ENCODE measurements around the gene ESR2.
"Not testable (repeated sequence)": the region's sequence is repeated elsewhere in the genome, so short reads cannot be mapped to it uniquely, and the experiment has no call there.

ESR2 gene

DNA sequence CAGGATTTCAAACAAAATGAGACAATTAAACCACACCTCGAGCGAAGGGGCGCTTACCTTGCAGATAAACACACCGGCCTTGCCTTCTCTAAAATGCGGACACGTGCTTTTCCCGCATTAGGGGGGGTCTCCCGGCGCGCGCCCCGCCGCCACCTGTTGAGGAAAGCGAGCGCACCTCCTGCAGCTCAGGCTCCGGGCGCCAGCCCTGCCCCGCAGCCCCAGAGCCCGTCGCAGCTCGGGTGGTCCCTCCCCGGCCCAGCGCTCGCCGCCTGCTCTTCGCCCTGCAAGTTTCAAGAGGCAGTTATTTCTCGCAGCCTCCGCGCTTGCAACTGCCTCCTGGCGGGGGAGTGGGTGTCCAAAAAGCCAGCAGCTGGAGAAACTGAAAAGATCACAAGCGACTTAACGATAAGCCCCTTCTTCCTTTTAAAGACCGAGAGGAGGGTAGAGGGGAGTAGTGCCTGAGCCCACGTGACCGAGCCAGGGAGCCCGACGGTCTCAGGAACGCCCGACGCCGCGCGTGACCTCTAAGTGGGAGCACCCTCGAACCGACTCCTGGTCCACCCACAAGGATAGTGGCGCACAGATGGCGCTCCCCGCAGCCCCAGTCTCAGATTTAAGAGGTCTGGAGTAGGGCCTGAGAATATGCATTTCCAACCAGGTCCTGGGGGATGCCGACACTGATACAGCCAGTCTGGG, at the start of gene ESR2:
Gene ESR2, minus strand, starts transcription at position 396 of the 696 bp plus-strand sequence. CDS start 11,386 bp downstream, outside the sequence.
- DNase-seq (ENCODE audit: low read depth in 2 of 2) = no peak

- no peak for DNase-seq (ENCODE audit: low read depth in 2 of 2)
Measured at GRCh38 chr14:64340560-64341196, 46.5 kb upstream of the ESR2 start.

GRCh38 chr14:64338616-64339316, 44.6 kb upstream of the ESR2 start:
- peak; percentile 84 to 86 for DNase-seq (ENCODE audit: low read depth in 2 of 2)

GRCh38 chr14:64337888-64338615, 43.9 kb upstream of the ESR2 start:
- peak in 1 of 2 donors; percentile 14 for DNase-seq (ENCODE audit: low read depth in 2 of 2)

DNA sequence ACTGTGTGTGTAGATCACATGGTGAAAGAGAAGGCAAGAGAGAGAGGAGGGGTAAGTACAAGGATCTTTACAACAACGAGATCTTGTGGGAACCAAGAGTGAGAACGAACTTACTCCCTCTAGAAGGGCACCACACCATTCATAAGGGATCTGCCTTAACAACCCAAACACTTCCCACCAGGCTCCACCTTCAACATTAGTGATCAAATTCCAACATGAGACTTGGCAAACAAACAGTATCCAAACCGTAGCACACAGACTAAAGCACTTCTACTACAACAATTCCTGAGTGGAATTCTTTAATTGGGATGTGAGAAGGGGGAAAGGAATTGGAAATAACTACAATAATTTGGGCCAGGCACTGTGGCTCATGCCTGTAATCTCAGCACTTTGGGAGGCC, 35.0 kb upstream of the ESR2 start:
- no peak for DNase-seq (ENCODE audit: low read depth in 2 of 2)

DNA sequence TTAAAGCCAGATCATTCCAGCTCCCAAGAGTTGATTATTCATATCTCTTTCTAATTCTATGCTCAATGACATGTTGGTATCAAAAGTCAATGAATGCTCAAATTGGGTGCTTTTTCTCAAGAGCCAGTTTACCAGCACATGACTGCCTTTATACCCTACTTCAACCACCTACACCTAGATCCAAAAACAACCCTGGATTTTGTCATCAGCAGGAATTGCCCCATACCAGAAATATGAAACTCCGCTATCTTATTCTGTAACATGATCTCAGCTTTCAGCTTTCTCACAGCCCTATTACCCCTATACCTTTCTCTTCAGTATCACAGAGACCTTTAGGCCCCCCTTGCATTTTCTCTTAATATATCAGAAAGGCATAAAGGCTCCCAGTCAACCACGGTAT, 32.3 kb upstream of the ESR2 start:
- DNase-seq (ENCODE audit: low read depth in 2 of 2) = no peak

DNA sequence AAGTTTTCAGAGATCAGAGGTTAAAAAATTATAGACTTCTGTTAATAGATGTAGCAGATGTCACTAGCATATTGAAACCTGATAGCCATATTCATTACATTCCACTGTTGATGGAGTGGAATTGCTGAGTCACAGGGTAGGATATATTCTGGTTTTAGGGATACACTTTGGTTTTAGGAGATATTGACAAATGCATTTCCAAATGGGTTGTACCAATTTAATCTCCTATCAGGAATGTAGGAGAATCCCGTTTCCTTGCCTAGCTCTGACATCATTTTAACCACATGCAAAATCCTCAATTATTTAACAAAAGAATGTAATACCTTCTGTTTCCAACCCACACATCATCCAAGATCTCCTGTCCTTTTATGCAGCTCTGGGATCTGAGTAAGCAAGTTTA, 30.7 kb upstream of the ESR2 start:
- no peak for DNase-seq (ENCODE audit: low read depth in 2 of 2)

GRCh38 chr14:64324461-64324860, 30.3 kb upstream of the ESR2 start:
- DNase-seq (ENCODE audit: low read depth in 2 of 2) = no peak

- DNase-seq (ENCODE audit: low read depth in 2 of 2) = not testable (repeated sequence)
Measured at GRCh38 chr14:64320362-64320761, 26.2 kb upstream of the ESR2 start.

DNA sequence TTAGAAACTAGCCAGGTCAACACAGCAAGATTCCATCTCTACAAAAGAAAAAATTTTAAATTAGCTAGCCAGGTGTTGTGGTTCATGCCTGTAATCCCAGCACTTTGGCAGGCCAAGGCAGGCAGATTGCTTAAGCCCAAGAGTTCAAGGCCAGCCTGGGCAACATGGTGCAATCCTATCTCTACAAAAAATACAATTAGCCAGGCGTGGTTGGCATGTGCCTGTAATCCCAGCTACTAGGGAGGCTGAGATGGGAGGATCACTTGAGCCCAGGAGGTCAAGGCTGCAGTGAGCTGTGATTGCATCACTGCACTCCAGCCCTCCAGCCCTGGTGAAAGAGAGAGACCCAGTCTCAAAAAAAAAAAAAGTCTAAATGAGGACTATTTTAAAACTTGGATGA, 24.5 kb upstream of the ESR2 start:
- DNase-seq (ENCODE audit: low read depth in 2 of 2) = not testable (repeated sequence)

DNA sequence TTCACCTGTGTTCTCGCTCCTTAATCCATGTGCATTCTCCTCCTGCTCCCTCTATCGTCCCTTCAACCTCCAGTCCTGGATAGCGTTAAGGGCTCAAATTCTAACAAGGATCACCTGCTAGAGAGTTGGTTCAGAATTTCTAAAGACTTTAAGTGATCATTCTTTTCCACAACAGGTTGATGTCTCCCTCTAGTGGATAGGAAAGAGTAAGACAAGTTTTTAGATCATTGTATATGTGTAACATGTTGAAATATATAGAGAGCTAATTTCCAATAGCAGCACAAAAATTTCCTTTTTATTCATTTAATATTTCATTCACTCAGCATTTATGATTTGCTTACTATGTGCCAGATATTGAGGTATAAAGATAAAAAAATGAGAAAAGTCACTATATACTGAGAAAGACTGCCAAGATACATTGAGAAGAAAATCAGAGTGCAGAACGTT, 9.3 kb upstream of the ESR2 start:
- no peak for DNase-seq (ENCODE audit: low read depth in 2 of 2)

GRCh38 chr14:64298773-64299172, 4.6 kb upstream of the ESR2 start:
- no peak for DNase-seq (ENCODE audit: low read depth in 2 of 2)

- DNase-seq (ENCODE audit: low read depth in 2 of 2) = no peak
Measured at GRCh38 chr14:64296561-64296960, 2.4 kb upstream of the ESR2 start.

- peak; percentile 78 to 87 for DNase-seq (ENCODE audit: low read depth in 2 of 2)
Measured at GRCh38 chr14:64294672-64295413, 672 bp upstream of the ESR2 start.

- DNase-seq (ENCODE audit: low read depth in 2 of 2) = no peak
Measured at GRCh38 chr14:64292197-64292596, 2.0 kb downstream of the ESR2 start.

GRCh38 chr14:64289571-64289970, 4.6 kb downstream of the ESR2 start:
- no peak for DNase-seq (ENCODE audit: low read depth in 2 of 2)

- DNase-seq (ENCODE audit: low read depth in 2 of 2) = no peak
Measured at GRCh38 chr14:64281805-64282204, 12.4 kb downstream of the ESR2 start.

GRCh38 chr14:64279704-64280668, 14.2 kb downstream of the ESR2 start:
- no peak for DNase-seq (ENCODE audit: low read depth in 2 of 2)

- DNase-seq (ENCODE audit: low read depth in 2 of 2) = no peak
Measured at GRCh38 chr14:64278458-64278857, 15.7 kb downstream of the ESR2 start.

- no peak for DNase-seq (ENCODE audit: low read depth in 2 of 2)
Measured at GRCh38 chr14:64272019-64272418, 22.2 kb downstream of the ESR2 start.
